Dermis microvascular lymphatic vessel endothelial cell (primary cell): ENCODE measurements around the gene RCL1. TPM values are rescaled to one million over a fixed set of nuclear protein-coding genes. Genes with fewer than 3 reads are reported as not detected.

Experiments used
- DNase-seq, 2 donors: peaks; one replicate each; pipeline versions ENCODE4 v3.0.0 to v3.0.0-alpha.2; 2010; ENCODE audit warnings: low read depth in 2 of 2
- total RNA-seq: library from RNA; depleted of rRNA; stranded (reverse); fragments of >200 nt; gene quantifications from 2 replicates; pipeline ENCODE4 v1.2.1, GENCODE V29; 2014

The RCL1 gene
- total RNA-seq, 1 donor from 2014 or later: 9.1 TPM

GRCh38 chr9:4810565-4810964 is 17.8 kb downstream of the RCL1 start:
- DNase-seq: no peak

DNA sequence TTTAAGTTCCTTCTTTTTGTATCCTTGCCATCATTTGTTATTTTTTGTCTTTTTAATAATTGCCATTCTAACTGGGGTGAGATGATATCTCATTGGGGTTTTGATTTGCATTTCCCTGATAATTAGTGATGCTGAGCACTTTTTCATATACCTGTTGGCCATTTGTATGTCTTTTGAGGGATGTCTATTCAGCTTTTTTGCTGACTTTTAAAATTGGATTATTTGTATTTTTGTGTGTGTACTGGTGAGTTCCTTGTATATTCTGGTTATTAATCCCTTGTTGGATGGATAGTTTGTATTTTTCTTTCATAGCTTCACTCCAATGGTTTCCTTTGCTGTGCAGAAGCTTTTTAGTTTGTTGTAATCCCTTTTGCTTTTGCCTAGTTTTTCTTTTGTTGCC is 19.1 kb downstream of the RCL1 start:
- DNase-seq: no peak

DNA sequence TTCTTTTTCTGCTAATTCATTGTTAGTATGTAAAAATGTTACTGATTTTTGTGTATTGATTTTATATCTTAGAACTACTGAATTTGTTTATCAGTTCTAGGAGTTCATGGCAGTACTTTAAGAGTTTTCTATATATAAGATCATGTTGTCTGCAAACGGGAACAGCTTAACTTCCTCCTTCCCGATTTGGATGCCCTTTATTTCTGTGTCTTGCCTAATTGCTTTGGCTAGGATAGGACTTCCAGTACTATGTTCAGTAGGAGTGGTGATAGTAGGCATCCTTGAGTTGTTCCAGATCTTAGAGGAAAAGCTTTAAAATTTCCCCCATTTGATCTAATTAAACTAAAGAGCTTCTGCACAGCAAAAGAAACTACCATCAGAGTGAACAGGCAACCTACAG is 20.1 kb downstream of the RCL1 start:
- DNase-seq: no peak

DNA sequence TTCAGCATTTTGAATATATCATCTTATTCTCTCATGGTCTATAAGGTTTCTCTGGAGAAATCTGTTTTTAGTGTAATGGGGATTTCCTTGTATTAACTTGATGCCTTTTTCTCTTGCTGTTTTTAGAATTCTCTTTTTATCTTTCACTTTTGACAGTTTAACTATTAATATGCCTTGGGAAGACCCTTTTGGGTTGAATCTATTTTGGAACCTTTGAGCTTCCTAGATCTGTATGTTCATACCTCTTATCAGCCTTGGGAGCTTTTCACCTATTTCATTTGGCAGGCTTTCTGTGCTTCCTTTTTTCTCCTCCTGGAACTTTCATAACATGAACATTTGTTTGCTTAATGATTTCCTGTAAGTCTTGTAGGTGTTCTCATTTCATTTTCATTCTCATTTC is 22.2 kb downstream of the RCL1 start:
- DNase-seq: no peak

GRCh38 chr9:4815381-4815956 is 22.7 kb downstream of the RCL1 start:
- no peak for DNase-seq

DNA sequence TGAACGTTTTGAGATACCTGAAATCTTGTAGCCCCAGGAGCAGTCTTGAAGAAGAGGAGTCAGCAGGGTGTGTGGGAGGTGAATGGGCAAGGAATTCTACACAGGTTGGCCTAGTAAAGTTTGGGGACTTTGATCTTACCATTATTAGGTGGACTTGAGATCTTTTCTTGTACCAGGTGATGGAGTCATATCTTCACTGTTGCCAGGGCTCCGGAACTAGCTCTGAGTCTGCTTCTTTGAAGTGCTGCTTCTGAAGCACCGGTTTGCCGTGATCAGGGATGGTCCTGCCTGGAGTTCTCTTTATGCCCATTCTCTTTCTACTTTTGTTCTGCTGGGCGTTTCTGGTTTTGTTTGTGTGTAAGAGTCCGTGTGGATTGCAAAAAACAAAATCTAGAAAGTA is 27.4 kb downstream of the RCL1 start:
- DNase-seq: no peak

GRCh38 chr9:4821133-4821532 is 28.4 kb downstream of the RCL1 start:
- DNase-seq: no peak

GRCh38 chr9:4822057-4822456 is 29.3 kb downstream of the RCL1 start:
- no peak for DNase-seq

- no peak for DNase-seq
Observed at GRCh38 chr9:4826417-4827166, 33.8 kb downstream of the RCL1 start.

GRCh38 chr9:4827224-4827623 is 34.5 kb downstream of the RCL1 start:
- no peak for DNase-seq

GRCh38 chr9:4828761-4829160 is 36.0 kb downstream of the RCL1 start:
- peak in 1 of 2 donors; percentile 55 for DNase-seq

- peak in 1 of 2 donors; percentile 33 for DNase-seq
Observed at GRCh38 chr9:4829969-4830368, 37.2 kb downstream of the RCL1 start.

GRCh38 chr9:4830699-4831098 is 38.0 kb downstream of the RCL1 start:
- no peak for DNase-seq

GRCh38 chr9:4831119-4831518 is 38.4 kb downstream of the RCL1 start:
- DNase-seq: no peak

GRCh38 chr9:4831944-4832343 is 39.2 kb downstream of the RCL1 start:
- no peak for DNase-seq

DNA sequence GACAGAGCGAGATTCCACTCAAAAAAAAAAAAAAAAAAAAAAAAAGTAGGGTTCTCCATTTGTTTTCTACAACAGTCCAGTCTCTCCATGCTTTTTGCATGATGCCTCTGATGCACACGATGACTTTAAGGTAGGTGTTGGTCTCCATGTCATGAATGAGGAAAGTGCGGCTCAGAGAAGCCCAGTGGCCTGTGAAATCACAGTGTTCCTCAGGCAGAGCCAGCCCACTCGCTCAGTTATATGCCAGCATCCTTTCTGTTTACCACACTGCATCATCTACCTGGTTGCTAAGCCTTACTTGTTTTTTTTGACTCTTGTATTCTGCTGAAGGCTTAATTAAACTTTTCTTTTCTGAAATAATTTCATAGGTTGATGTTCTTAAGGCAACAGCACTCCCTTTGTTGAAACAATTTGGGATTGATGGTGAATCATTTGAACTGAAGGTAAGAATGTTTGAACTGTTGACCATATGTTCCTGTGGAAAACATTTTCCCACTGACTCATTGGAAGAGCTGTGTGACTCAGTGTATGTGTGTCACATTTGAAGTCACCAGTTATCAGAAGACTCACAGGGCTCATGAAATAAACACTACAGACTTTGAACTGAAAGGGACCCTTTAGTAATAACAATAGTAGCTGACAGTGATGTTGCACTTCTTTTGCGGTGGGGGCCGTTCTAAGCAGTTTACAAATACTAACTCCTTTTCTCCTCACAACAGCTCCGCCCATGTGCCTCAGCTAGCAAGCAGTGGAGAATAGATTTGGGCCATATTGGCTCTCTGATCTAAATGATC is 40.2 kb downstream of the RCL1 start:
- DNase-seq: peak; percentile 97 to 99

GRCh38 chr9:4833781-4834560 is 41.2 kb downstream of the RCL1 start:
- DNase-seq: peak in 1 of 2 donors; percentile 58

DNA sequence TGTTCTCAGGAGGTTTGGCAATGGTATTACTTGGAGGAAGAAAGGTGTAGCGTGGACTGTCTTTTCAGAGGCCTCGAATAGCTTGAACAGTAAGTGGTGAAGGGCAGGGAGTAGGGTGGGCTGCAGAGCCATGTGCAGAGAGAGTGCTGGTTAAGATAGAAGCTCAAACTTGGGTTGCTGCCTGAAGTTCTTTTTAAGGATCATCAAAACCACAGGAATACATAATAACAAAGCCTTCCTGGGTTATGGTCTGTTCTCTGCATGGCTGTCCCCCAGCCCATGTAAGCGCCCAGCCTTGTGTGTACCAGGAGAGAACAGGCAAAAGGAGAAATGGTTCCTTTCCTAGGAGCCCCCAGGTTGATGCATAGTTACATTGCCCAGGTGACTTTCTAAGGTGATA is 43.9 kb downstream of the RCL1 start:
- no peak for DNase-seq

DNA sequence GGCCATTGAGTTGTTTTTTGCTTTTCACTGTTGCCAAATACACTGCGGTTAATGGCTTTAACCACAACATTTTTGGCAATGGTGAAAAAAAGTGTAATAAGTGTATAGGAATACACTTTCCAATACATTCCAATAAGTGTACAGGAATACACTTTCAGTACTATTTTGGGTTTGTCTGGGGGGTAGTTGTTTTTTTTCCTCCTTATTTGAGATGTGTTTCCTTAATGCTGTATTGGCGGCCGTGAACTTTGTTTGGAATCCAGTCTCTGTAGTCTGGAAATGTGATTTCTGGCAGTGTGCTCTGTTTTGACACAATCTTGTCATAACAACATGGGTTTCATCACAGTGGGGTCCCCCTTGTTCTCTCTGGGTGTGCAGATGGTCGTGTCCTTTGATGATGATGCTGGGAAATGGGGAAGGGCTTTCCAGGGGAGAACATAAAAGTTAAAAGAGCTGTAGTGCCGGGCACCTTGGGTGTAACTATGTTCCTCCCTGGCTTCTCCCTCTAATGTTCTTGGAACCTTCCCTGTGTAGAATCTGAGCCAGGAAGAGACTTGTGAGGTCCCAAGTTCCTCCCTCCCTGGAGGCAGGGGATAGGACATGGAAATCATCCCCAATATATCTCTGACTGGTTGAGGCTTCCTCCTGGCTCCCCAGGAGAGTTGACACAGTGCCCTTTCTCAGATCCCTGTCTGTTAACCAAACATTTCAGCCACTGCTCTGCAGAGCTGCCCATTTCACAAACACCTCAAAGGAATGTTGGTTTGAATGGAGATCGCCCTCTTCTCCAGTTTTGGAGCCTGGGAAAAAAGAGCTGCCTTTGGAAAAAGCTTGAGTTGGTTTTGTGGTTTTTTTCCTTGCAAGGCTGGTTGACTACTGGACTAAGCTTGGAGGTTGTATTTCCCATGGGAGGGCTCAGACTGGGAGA is 44.8 kb downstream of the RCL1 start:
- DNase-seq: no peak

GRCh38 chr9:4838189-4838546 is 45.4 kb downstream of the RCL1 start:
- DNase-seq: no peak

GRCh38 chr9:4839470-4839912 is 46.7 kb downstream of the RCL1 start:
- no peak for DNase-seq
